Hindlimb muscle (tissue), 1 donor: ENCODE data around the gene ADAM33. TPM values are rescaled to one million over a fixed set of nuclear protein-coding genes. Genes with fewer than 3 reads are reported as not detected.

Source experiments
- DNase-seq: peaks from one replicate; pipeline ENCODE4 v3.0.0-alpha.2; 2013
- polyA plus RNA-seq: library from polyadenylated mRNA; unstranded; fragments of 120-200 nt; gene quantifications from one replicate; pipeline ENCODE4 v1.2.1, GENCODE V29; 2013; ENCODE audit not compliant: insufficient read length

The ADAM33 gene
- polyA plus RNA-seq, 1 donor, result 61.5 TPM

DNA sequence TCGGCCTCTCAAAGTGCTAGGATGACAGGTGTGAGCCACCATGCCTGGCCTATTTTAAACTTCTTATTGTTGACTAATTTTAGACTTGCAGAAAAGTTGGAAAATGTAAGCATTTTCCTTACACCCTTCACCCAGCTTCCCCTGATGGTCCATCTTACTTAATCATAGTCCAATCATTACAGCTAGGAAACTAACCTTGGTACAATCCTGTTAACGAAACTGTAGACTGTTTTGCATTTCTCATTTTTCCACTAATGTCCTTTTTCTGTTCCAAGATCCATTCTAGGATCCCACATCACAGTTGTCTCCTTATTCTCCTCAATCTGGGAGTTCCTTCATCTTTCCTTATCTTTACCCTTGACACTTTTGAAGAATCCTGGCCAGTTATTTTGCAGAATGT is 18.0 kb downstream of the ADAM33 start:
- no peak for DNase-seq

DNA sequence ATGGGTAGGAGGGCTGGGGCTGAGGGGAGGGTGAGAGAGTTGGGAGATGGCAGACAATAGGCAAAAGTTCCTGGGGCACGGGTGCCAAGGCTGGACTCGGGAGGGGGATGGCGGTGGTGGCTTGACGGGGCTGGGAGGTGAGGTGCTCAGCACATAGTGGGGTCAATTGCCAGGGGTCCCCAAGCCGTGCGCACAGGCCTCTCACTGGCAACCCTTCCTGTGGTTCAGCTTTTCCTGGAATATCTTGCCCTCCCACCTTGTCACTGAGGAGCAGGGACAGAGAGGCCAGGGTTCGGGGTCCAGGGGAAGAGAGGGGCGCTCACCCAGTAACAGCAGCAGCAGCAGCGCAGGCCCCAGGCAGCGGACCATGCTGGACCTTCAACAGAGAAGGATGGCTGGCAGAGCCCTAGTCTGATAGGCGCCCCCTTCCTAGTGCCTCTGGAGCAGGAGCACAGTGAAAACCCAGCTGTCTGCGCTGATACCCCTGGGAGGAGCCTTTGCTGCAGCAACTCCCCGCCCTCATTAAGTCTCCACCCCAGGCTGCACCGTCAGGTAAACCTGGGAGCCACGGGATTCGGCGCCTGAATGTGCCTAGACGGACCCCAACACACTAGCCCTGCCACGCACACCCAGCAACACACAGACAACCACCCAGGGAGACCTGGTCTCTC is 18.6 kb downstream of the ADAM33 start, which contains the start of gene GFRA4:
Gene GFRA4 (minus strand): TSS at position 369 of the 671 bp plus-strand sequence. CDS start 0 bp downstream, at position 369.
- no peak for DNase-seq

DNA sequence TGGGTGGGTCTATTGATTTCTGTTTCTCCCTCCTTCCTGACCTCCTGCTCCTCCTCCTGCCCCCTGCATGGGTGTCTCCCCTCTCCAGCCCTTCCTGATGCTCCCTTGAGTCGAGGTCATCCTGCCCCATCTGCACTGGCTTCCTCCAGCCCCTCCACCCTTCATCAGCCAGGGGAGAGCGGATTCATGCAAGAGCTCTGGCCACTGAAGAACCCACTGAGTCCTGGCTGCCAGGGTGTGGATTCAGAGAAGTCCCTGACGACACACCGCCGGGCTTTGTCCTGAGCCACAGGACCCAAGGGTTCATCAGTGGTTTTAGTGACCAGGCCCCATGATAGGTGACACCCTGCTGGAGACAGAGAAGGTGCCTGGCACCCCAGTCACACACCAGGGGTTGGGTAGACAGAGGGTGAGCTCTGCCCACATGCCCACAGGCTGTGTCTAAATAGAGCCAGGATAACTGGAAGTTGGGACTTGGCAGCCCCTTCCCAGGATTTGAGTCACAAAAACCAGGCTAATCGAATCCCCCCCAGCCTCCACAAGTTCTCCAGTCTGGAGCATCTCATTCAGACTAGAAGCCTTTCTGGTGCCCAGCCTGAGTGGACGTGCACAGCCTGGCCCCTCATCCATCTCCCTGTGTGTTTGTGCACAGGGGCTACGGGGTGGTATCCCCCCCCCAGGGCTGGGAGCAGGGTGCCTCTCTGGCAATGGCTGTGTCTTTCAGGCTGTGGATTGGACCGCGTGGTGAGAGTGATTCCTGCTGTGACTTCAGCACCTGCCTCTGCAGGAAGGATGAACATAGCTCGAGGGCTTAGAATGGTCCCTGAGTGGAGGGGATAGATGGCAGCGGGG is 19.8 kb downstream of the ADAM33 start:
- DNase-seq, result no peak

DNA sequence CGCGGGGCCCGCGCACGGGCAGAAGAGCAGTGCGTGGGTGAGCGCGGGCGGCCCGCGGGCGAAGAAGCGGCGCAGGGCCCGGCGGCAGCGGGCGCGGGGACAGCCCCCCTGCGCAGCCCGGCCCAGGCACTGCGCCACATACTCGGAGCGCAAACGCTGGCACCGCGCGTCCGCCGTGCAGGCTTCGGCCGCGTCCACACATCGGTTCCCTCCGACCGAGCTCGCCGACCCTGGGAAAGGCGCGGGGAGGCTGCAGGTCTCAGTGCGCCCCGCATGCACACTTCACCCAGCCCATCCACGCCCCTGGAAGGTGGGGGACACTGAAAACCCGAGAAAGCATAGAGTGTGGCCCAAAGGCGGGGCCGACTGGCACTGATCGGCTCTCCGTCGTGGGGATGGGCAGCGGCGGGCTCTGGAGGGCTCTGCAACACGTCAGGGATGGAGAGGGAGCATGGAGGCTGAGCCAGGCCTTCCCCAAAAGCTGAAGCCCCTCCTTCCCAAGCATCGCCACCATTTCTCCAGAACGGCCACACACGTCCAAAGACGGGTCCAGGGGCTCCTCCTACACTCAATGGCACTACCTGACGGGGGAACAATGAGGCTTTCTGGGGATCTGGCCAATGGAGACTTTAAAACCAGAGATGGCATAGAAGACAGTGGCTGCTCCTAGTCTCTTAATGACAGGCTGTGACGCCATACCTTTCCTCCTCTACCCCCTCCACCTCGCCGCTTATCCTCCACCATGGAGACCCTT is 20.6 kb downstream of the ADAM33 start:
- DNase-seq, result no peak

DNA sequence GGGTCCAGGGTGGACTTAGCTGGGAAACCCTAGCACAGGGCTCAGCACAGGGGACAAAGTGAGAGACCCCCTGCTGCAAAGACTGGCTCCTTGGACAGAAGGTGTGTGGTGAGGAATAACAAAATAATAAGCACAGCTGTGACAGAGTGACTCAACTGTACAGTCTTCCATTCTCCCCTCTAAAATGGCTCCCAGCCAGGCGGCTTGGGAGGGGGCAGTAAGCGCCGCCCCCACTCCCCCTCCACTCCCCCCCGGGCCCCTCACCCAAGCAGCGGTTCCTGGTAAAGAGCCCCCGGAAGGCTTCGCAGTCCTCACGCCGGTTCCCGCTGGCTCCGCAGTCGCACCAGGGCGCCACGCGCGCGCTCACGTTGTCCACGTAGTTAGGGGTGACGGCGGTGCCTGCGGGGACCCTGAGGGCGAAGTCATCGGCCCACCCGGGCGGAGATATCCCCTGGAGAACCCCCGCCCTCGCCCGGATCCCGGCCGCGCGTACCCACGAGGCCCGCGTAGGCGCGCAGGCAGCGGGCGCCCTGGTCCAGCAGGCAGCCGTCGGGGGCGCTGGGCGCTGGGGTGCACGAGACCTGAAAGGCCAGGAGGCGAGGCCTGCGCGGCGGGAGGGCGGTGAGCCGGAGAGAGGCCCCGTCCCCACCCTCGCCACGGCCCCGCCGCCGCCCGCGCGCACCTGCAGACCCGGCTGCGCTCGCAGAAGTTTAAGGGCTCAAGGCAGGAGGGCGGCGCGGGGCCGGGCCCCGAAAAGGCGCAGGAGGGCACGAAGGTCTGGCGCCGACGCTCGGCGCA is 21.3 kb downstream of the ADAM33 start:
- DNase-seq, result no peak

DNA sequence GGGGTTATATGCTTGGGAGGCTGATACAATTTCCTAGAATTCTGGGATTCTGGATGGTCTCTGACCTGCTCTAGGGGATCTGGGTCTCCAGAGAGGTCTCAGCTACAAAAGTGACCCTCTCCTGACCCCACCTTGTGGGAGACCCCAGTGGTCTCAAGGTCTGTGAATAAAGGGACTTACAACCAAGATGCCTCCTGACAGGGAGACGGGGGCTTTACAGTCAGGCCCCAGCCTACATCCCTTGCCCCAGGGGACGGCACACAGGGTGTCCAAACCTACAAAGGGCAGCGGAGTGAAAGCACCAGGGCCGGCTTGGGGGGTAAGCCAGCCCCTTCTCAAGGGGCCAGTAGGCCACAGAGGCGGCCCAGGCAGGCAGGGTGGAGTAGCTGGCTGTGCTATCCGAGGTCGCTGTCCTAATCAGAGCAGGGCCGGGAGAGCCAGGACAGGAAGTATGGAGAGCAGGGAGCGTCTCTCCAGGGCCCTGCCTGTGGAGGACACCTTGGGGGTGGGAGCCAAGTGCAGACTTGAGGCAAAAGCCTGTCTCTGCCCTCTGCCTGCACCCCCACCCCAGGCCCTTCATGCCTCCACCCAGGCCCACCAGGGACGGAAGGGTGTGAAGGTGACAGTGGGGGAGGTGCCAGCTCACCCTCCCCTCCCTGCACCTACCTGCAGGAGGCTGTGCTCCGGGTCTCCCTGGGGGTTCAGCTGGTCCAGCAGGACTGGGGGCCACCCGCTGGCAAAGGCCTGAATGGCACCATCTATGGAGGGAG is 22.1 kb downstream of the ADAM33 start:
- no peak for DNase-seq

DNA sequence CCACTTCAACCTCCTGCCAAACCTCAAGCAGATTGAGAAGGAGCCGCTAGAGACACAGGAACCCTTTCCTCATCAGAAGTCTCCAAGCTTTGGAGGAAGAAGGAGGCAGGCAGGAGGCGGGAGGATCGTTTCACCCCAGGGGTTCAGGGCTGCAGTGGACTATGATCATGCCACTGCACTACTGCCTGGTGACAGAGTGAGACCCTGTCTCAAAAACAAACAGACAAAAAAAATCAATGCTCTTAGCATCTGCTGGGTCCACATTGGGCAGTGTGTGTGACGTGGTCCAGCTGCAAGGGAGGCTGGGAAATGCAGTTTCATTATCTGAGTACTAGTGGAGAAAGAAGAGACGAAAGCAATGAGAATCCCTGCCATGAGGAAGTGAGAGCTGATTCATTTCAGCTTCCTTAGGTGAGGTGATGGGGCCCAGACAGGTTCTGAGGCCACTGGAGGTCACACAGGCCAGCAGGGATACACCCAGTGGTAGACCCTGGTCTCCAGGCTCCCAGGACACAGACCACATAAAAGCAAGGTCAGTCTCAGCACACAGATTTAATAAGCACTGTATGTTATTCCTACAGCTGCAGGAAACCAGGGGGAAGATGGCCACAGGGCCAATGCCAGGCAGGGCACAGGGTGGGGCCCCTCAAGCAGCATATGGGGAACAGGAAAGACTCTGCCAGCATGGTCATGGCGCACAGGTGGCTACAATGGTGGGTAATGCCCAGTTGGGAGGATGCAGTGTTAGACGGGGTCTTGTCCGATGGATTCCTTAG is 22.9 kb downstream of the ADAM33 start:
- no peak for DNase-seq

DNA sequence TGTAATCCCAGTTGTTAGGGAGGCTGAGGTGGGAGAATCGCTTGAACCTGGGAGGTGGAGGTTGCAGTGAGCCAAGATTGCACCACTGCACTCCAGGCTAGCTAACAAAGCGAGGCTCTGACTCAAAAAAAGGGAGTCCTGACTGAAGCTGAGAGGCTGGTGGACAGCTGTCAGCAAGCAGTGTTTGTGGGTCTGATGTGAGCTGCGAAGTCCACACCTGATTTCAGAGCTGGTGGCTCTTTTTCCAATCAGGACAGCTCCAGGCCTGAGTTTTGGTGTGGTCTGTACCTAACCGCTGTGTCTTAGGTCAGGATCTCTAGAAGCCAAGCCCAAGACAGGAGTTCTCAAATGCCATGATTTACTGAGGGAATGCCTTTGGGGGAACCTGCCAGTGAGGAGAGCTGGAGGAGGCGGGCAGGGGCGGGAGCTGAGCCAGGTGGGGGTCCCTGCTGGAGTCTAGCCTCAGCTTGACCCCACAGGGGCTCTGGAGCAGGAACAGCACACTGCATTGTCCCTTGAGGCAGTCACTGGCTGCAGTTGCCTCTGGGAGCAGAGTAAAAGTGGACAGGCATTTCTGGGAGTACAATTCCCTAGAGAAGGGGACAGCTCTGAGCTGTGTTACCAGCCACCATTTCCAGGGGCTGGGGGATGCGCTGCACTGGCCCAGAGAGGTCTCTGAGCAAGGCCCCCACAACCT is 23.6 kb downstream of the ADAM33 start:
- DNase-seq, result no peak

DNA sequence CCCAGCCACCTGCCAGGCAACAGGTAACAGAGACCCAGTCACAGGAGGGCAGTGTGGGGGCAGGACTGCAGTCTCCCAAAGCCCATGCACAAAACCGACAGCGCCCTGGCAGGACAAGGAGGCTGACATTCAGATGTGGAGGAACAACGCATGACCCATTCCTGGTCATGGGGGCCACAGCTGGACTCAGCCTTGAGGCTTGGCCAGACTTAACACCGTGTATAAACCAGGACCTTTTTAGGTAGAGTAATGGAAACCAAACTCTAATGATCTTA is 26.7 kb downstream of the ADAM33 start:
- DNase-seq, result no peak

DNA sequence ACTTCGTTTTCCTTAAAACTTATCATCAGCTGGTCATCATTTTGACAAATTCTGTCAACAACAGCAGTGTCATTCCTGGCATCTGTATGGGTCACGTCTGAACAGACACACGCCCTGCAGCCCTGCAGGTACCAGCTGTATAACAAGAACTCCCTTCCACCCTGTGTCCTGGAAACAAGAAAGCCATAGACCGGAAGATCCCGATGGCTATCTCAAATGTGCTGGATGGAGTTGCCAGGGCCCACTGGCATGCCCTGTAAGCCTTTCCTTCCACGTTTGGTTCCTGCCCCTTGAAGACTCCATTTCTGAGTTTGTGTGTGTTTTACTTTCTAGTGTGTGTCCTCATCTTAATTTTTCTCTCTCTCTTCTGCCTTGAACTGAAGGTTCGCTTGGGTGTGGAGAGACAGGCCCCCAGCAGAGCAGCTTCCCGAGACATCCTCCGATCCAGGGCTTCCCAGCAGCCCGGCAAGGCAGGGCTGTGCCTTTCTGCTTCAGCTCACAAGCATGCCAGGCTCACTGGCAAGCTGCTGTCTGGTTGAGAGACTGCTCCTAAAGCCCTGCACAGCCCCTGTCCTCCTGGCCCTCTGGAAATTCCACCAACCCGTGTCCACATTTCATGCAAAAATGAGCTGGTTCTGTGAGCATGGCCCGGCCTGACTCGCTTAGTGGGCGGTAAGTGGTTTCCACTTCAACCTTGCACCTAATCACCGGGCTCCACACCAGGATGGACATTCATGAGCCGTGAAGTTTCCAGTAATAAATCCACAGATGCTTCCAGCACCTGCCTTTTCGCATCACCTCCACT is 27.3 kb downstream of the ADAM33 start:
- DNase-seq, result no peak

DNA sequence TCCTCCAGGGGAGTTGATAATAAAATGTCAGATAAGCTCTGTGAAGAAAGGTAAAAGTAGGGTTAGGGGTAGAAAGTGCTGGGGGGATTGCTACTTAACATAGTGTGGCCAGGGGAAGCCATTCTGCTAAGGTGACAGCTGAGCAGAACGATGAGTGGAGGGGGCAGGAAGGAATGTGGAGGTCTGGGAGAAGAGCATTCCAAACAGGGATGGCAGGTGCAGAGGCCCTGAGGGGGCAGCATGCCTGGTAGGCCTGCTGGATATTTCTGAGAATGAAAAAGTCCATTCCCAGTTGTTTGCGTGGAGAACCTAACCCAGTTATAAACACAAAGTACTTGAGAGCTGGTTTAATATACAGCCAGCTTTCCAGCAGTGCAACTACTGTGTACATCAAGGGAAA is 27.9 kb downstream of the ADAM33 start:
- DNase-seq, result no peak

DNA sequence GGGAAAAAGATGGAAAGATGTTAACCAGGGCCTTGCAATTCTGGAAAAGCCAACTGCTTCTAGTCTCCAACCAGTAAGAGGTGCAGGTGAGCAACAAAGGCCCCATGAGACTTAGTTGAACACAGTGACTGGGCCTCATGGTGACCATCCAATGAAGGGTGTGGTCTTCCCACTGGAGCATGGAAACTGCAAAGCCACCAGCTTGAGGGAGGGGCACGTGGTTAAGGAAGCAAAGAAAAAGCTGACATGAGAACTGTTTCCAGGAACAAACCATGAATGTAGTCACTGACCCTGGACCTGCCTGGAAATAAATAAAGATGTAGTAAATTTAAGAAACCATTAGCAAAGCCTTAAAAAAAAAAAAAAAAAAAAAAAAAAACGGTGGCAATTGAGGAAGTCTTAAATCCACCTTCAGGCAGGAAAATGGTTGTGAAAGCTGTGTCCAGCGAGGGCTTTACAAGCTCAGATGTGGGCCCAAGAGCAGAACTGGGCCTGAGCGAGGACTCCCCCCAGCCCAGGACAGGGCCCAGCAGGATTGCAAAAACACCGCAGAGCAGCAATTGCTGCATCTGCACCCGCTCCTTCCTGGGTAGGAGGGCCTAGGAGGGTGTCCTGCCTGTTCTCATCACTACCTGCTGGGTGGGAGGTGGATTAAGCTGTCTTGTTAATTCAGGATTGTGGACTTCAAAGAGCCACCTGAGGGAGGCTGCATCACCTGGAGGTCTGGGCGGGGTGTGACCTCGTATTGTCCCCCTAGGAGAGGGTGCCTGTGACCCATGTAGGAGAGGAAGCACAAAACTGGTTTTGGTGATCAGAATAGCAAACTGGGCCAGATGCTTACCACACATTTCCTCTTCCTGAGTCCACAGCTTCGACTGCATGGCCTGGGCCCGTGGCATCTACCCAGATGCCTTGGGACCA is 28.9 kb downstream of the ADAM33 start:
- DNase-seq, result no peak

DNA sequence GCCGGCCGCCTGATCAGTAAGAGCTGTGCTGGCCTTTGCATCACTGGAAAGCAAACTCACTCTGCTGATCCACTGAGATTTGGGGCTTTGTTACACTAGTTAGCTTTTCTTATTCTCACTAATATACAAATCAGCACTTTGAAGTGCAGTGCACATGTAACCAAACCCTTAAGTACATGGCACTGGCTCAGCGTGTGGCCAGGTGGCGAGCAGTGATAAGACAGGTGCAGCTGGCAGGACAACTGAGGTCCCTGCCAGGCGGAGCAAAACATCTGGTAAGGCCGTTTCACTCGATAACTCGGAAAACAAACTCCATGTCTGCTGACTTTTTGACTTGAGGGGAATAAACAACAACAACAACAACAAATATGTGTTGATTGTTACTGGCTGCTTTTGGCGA is 29.6 kb downstream of the ADAM33 start:
- DNase-seq, result no peak

DNA sequence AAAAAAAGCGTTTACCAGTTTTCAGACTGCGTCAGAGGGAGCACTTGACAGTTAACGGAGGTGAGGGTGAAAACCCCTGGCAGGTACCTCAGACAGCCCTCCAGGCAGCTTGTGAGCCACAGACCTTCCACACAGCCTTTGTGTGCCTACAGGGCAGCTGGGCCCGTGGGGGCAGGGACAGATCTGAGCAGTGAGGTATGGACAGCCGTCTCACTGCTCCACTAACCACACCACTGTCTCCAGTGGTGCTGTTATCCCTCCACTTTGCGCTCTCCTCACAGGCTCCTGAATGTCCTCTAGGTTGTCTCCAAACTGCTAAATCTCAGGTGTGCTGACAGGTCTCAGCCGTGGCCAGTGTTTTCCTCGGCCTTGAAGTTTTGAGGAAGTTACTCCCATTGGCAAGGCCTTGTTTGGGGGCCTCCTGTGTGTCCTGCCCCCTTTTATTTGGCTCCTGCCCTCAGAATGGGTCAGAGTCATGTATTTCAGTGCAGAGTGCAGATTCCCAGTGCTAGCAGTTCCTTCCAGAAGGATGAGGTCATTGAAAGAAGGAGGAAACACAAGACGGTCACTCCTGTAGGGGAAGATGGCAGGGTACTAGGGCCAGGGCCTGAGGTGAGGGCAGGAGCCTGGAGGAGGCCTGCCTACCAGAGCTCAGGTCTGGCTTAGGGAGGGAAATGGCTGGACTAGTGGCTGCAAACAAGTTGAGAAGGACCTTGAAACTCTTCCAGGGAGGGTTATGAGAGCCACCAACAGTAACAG is 30.4 kb downstream of the ADAM33 start:
- no peak for DNase-seq

DNA sequence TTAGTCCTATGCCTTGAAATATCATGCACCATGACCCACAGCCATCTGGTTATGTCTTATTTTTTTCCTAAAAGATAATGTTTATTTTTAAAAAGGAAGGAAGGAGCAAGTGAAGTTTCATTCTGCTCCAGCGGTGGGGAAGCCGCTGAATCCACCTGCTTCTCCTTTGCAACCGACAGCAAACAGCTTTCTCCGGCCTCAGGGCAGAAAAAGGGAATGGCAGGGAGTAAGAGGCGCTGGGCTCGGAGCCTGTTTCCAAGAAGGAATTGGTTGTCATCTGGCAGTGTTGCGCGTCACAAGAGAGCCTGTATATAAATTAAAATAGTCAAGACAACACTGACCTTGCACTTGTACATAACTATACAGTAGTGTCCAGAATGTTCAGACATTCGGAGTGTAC is 32.9 kb downstream of the ADAM33 start:
- DNase-seq, result no peak

DNA sequence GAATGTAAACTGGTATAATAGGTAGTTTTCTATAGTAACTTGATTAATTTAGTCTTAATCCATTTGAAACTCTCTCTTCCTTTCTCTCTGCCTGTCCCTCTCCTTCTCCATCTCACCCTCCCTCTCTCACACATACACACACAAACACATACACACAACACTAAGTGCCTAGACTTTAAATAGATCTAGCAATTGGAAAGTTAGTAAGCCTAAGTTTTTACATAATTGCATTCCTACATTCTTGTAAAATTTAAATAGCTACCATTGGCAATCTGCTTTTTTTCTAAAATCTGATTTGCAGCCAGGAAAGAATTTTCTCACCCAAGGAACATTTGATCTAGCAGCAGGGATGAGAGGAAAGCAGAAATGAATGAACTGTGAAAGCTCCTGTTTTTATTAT is 34.3 kb downstream of the ADAM33 start:
- no peak for DNase-seq

DNA sequence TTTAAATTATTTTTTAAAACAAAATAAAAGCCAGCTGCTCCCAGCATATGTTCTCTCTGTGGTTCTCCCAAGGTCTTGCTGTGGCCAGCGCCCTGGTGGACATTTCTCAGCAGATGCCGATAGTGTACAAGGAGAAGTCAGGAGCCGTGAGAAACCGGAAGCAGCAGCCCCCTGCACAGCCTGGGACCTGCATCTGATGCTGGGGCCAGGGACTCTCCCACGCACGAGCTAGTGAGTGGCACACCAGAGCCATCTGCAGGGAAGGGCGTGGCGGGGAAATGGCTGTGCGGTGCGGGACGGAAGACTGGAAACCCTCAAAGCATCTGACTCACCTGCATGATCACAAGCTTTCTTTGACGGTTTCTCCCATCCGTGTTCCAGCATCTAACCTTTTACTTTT is 35.2 kb downstream of the ADAM33 start:
- no peak for DNase-seq

DNA sequence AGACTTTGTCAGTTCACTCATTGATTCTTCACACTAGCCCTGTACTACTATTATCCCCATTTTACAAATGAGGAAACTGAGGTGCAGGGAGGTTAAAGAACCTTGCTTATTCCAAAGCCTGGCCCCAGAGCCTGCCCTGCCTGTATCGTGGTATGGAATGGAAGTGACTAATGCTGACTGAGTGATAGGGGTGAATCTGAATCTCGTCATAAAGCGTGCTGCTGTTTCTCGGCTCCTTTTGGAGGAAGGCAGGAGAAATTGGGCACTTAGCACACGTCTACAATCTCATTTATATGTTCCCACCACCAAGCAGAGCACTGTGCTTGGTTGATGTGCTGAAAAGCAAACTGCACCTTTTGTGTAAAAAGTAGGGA is 35.8 kb downstream of the ADAM33 start:
- DNase-seq, result no peak
